Posterior vena cava (tissue), 2 donors: ENCODE measurements around the gene MAGEC3. TPM values are rescaled to one million over a fixed set of nuclear protein-coding genes. Genes with fewer than 3 reads are reported as not detected.

ENCODE experiments used
- DNase-seq: peaks from one replicate; pipeline ENCODE4 v3.0.0-alpha.2; 2020; ENCODE audit warnings: low spot score
- intact Hi-C, 2 donors: fragments of 100-400 bp; cut with DNase I; formaldehyde crosslinking; loops; one replicate each; pipeline versions ENCODE4 v1.14.1 to v1.14.2; 2022 to 2023
- total RNA-seq, 2 donors: library from RNA; stranded (reverse); fragmentation: NEBNext Ultra II Directional; extraction: Animal tissue kit (Norgen Biotek cat#: 25700); gene quantifications; one replicate each; pipeline ENCODE4 v1.2.1, GENCODE V29; 2021
- donor health status: DM: yes; HTN: yes; CAD: no.
- donor health status: DM: yes; HTN: yes; CAD: no.

The MAGEC3 gene
- total RNA-seq, 2 donors from 2014 or later, result 0.28 to 0.29 TPM

DNA sequence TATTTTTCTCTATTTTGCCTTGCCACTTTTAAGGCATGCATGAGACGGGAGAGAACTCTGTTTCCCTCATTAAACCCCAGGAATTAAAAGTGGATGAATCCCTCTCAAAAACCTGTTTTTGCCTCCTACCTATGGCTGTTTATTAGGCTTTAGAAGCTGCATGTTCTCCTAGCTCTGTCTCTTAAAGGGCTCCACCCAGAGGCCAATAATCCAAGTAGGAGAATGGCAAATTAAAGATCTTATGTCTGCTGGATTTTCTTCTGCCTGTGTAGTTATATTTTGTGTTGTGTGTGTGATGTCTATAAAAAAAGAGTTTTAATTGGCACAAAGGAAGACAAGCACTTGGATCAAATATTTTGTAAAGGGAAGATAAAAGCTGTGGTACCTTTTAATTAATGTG is 98.0 kb downstream of the MAGEC3 start:
- intact Hi-C loops, result no loop called here
- DNase-seq, result no peak

GRCh38 chrX:141941234-141941633 is 103.1 kb downstream of the MAGEC3 start:
- no peak for DNase-seq
- intact Hi-C loops, result no loop called here

DNA sequence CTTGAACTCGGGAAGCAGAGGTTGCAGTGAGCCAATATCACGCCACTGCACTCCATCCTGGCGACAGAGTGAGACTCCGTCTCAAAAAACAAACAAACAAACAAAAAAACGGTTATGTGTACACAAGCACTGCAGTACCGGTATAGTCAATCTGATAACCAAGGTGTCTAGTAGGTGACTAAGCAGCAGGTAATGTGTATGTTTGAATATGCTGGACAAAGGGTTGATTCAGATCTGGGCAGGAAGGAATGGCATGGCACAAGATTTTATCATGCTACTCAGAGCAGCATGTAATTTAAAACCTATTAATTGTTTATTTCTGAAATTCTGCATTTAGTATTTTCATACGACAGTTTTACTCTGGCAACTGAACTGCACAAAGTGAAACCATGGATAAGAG is 107.3 kb downstream of the MAGEC3 start:
- intact Hi-C loops, result no loop called here
- DNase-seq, result no peak

- no peak for DNase-seq
- intact Hi-C loops, result no loop called here
Measured at GRCh38 chrX:141947350-141947749, 109.2 kb downstream of the MAGEC3 start.

Other genes starting within 250 kb of the MAGEC3 start
- gene SPANXA2, start 248.6 kb upstream of the MAGEC3 start, total RNA-seq, result not detected
- not detected for gene SPANXD, start 139.6 kb upstream of the MAGEC3 start, total RNA-seq
- not detected for gene MAGEC1, start 65.6 kb downstream of the MAGEC3 start, total RNA-seq